Retinal pigment epithelial cell (primary cell): ENCODE measurements around the gene TTI1.

Experiments
- DNase-seq: peaks from one replicate; pipeline ENCODE4 v3.0.0-alpha.2; 2010; ENCODE audit warnings: low read depth
- H3K4me3 ChIP-seq: 2 replicates; pipeline ENCODE4 v1.5.1; 2011; ENCODE audit warnings: mild to moderate bottlenecking, low read length, control low read depth, moderate library complexity
- CTCF ChIP-seq: conservative IDR thresholded peaks from 2 replicates; pipeline ENCODE4 v1.5.1; 2011; ENCODE audit warnings: low read depth, low read length, control low read depth, inconsistent platforms

Gene TTI1

GRCh38 chr20:37961066-37961465 lies 72.2 kb downstream of the TTI1 start:
- TF ChIP-seq CTCF, result no peak
- DNase-seq, result no peak
- H3K4me3 ChIP-seq, result no peak overlapping the region

GRCh38 chr20:37958856-37959520 lies 74.3 kb downstream of the TTI1 start:
- no peak overlapping the region for H3K4me3 ChIP-seq
- no peak for DNase-seq

GRCh38 chr20:37956107-37956585 lies 77.1 kb downstream of the TTI1 start:
- no peak for DNase-seq
- no peak overlapping the region for H3K4me3 ChIP-seq
- no peak for TF ChIP-seq CTCF

More at GRCh38 chr20:37958856-37959520, 74.3 kb downstream of the TTI1 start:
- TF ChIP-seq CTCF, result no peak

- TF ChIP-seq CTCF, result no peak
- H3K4me3 ChIP-seq, result no peak overlapping the region
- DNase-seq, result no peak
Observed at GRCh38 chr20:37955511-37955910, 77.7 kb downstream of the TTI1 start.

GRCh38 chr20:37954626-37955025 lies 78.6 kb downstream of the TTI1 start:
- no peak overlapping the region for H3K4me3 ChIP-seq
- DNase-seq, result no peak
- no peak for TF ChIP-seq CTCF

- no peak for TF ChIP-seq CTCF
- DNase-seq, result no peak
Observed at GRCh38 chr20:37954190-37954589, 79.1 kb downstream of the TTI1 start.

GRCh38 chr20:37948956-37949355 lies 84.3 kb downstream of the TTI1 start:
- no peak overlapping the region for H3K4me3 ChIP-seq
- TF ChIP-seq CTCF, result no peak
- DNase-seq, result no peak

More at GRCh38 chr20:37954190-37954589, 79.1 kb downstream of the TTI1 start:
- no peak overlapping the region for H3K4me3 ChIP-seq
